Stimulated activated CD8-positive, alpha-beta memory T cell treated with anti-CD3 and anti-CD28 coated beads, Interleukin-7, amount 100 ng/mL, for 4 hours (primary cell): ENCODE results near the gene SSBP3.
"Not testable (repeated sequence)": the region's sequence is repeated elsewhere in the genome, so short reads cannot be mapped to it uniquely, and the experiment has no call there.

Source experiments
- DNase-seq, 2 donors: peaks; one replicate each; pipeline ENCODE4 v3.0.0-alpha.2; 2020; ENCODE audit warnings: low read depth in 2 of 2

SSBP3 gene

DNA sequence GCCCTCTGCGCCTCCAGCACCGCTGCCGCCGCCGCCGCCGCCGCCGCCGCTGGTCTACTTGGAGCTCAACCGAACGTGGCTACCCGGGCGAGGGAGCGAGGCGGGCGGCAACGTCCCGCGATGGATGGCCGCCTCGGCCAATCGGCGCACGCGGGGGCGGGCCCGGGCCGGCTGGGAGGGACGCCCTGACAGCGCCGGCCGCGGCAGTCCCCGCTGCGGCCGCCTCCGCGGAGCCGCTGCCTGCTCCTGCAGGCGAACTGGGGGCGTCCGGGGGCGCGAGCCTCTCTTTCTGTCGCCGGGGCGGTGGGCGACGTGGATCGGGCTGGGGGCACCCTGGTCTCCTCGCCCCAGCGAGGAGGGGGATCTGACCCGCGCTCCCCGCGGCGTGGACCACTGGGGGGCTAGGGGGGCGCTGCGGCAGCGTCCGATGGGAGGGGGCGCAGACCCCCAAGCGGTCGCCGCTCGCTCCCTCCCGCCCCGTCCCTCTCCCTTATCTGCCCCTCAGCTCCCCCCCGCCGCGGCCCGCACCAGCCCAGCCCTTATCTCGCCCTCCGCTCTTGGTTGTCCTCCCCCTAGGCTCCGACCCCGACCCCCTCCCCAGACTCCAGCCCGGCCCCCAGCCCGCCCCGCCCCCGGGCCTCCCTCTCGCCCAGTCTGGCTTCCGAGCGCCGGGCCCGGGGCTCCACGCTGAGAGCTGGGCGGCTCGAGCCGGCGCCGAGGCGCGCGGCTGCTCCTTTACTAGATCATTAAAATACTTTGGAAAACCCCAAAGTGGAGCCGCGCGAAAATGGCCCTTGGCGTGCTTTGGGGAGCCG lies at the start of gene SSBP3:
TSS of gene SSBP3 (minus strand) at position 56 of the 815 bp plus-strand sequence.
- DNase-seq: peak; percentile 71 to 90

DNA sequence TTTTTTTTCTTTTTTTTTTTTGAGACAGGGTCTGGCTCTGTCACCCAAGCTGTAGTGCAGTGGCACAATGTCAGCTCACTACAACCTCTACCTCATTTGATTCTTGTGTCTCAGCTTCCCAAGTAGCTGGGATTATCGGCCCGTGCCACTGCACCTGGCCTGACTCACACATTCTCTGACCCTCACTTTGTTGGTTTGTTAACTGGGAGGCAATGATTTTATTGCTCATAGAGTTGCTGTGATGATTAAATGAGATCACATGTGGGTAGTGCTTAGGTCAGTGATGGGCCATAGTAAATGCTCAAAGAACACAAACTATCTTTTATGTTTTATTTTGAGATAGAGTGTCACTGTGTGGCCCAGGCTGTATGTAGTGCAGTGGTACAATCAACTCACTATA lies 47.3 kb upstream of the SSBP3 start:
- DNase-seq: no peak

DNA sequence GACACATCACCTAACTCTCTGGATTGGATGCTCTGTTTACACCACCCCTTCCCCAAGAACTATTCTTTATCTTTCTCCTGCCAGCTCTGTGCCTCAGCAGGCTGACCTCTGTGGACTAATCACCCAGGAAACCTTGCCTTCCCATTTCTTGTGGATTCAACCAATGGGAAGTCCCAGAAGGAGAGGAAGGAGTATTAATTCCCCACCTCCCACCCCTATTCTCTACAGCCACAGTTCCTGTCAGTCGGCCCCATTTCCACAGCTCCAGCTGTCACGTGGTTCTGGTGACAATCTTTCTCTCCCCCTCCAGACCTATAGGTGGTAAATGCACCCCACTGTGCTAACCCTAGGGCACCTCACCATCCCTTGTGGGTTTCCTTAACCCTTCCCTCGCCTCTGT lies 46.8 kb upstream of the SSBP3 start:
- DNase-seq: no peak

DNA sequence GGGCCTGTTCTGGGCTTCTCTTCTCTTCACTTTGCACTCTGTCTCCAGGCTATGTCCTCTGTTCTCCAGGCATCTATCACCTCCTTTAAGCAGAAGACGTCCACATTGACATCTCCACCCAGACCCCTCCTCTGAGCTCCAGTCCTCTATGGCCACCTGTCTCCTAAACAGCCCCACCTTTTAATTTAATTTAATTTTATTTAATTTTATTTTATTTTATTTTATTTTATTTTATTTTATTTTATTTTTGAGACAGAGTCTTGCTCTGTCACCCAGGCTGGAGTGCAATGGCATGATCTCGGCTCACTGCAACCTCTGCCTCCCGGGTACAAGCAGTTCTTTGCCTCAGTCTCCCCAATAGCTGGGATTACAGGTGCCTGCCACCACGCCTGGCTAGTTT lies 43.2 kb upstream of the SSBP3 start:
- not testable (repeated sequence) for DNase-seq

DNA sequence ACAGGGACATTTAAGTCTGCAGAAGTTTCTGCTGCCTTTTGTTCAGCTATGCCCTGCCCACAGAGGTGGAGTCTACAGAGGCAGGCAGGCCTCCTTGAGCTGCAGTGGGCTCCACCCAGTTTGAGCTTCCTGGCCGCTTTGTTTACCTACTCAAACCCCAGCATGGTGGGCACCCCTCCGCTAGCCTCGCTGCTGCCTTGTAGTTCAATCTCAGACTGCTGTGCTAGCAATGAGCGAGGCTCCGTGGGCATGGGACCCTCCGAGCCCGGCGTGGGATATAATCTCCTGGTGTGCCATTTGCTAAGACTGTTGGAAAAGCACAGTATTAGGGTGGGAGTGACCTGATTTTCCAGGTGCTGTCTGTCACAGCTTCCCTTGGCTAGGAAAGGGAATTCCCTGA lies 42.6 kb upstream of the SSBP3 start:
- not testable (repeated sequence) for DNase-seq

DNA sequence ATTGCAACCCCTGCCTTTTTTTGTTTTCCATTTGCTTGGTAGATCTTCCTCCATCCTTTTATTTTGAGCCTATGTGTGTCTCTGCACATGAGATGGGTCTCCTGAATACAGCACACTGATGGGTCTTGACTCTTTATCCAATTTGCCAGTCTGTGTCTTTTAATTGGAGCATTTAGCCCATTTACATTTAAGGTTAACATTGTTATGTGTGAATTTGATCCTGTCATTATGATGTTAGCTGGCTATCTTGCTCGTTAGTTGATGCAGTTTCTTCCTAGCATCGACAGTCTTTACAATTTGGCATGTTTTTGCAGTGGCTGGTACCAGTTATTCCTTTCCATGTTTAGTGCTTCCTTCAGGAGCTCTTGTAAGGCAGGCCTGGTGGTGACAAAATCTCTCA lies 40.9 kb upstream of the SSBP3 start:
- DNase-seq: not testable (repeated sequence)

DNA sequence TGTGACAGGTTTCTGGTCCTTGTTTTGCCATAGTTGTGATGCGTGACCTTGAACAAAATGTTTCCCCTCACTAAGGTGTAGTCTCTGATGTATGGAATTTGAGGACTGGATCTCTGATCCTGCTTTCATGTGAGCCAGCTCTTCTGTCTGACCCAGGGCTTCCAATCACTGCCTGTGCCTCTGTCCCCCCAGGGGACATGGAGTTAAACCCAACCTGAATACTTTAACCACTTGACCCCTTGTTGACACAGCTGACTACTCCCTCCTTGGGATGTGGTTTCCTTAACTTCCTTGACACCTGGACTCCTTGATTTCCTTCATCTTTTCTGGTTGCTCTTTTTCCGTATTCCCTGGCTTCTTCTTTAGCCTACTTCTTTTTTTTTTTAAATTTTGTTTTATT lies 36.0 kb upstream of the SSBP3 start:
- no peak for DNase-seq

DNA sequence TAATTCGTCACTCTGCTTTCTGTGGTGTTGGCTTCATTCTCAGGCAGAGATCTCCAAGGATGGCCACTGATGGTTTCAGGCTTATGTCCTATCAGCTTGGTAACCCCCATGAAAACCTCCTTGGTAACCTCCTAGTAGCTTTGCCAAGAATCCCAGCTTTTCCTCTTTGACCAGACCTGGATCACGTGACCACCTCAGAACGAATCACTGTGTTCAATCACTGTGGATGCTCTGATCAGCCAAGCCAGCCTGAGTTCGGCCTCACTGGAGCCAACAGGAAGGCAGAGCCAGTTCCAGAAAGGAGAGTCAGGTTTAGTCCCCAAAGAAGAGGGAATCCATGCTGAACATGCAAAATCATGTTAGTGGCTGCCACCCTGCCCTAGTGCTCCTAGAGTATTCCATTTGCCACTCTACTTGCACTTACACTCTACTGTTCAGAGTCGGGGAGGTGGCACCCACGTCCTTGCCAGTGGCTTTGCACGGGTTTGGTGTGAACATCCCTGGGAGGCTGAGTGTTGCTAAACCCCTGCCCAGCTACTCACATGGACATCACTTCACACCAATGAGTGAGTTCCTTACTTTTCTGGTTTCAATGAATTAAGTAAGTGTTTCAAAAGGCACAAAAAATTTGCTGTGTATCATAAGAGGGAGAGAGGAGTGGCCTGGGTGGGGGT lies 33.5 kb upstream of the SSBP3 start:
- no peak for DNase-seq

DNA sequence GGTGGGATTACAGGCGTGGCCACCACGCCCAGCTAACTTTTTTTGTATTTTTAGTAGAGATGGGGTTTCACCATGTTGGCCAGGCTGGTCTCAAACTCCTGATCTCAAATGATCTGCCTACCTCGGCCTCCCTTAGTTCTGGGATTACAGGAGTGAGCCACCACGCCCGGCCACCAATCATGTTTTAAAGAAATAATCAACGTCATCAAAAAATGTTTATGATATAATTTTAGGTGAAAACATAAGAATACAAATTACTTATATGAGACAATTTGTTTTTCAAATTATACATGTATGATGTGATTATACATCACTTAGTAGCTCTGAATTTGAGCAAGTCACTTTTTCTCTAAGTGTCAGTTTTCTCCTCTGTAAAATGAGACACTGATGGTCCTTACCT lies 31.6 kb upstream of the SSBP3 start:
- DNase-seq: no peak

DNA sequence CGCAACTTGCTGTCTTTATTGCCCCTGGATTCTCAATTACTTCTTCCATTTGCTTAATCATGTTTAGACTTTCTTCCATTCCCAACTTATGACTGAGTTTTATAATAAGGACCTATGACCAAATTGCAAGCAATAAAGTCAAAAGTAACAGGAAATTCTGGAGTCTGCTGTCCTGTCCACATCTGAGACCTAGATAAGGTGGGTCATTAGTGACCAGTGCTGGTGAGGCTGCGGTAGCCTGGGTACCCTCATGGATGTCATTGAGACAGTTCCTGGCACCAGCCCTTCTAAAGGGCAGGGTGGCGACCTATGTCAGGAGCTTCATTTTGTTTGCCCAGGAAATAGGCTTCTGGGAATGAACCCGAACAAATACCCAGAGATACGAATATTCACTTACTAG lies 30.6 kb upstream of the SSBP3 start:
- no peak for DNase-seq

DNA sequence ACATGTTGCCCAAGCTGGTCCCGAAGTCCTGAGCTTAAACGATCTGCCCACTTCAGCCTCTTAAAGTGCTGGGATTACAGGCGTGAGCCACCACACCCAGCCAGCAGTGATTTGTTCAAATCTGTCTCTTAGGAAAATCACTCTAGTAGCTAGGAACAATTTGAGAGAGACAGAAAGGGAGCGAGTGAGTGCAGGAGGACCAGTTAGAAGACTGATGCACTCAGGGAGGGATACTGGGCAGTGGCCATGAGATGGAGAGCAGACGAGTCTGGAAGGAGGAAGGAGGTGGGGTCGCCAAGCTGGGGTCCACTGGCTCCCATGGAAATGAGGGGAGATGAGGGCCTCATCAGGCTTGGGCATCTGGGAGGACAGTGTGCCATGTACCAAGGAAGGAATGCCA lies 23.6 kb upstream of the SSBP3 start:
- DNase-seq: no peak

DNA sequence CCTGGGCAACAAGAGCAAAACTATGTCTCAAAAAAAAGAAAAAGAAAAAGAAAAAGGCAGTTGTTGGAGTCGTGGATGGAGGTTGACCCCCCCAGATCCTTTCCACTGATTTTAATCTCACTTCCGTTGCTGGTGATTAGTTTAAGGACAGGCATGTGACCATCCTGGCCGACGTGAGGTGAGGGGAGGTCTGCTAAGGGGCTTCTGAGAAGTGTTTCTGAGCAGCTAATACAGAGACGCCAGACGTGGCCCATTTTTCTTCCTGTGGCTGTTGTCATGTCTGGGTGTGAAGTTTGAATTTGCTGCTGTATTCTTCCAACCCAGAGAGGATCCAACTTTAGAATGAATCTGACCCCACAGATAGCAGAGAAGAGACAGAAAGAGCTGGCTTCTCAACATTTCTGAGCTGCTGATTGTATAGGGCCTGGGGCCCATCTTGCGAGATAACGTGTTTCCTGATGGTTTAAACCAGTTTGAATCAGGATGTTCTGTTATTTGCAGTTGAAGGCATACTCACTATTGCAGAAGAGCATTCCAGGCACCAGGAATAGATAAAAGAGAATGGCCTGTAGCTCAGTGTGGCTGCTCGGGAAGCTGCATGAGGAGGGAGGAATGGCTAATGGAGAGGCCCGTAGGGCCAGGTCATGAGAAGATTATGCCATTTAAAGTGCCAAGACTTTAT lies 22.8 kb upstream of the SSBP3 start:
- DNase-seq: no peak

DNA sequence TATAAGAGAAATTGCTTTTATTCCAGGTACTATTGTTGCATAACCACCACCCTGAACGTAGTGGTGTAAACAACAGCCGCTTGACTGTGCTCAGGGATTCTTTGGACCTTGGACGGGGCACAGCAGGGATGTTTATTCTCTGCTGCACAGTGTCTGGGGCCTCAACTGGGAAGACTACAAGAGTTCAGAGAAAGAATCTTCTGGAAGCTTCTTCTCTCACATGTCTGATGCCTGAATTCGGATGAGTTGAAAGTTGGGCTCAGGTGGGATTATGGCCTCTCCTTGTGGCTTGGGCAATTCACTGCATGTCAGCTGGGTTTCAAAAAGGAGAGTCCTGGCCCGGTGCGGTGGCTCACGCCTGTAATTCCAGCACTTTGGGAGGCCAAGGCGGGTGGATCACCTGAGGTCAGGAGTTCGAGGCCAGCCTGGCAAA lies 19.0 kb upstream of the SSBP3 start:
- DNase-seq: no peak

DNA sequence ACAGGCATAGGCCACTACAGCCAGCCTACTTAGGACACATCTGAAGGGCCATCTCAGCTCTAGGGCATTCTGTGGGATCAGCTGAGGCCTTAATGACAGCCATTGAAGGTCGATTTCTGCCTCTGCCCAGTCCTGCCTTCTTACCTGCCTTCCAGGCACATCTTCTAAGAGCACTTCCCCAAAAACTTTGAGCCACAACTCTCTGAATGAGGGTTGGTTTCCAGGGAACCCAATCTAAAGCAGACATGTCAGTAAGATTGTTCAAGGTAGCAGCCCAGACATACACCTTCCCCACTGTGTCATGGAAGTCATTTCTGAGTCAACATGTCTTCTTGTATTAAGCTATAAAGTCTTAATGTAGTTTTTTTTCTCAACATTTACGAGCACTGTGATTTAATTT lies 18.2 kb upstream of the SSBP3 start:
- no peak for DNase-seq

DNA sequence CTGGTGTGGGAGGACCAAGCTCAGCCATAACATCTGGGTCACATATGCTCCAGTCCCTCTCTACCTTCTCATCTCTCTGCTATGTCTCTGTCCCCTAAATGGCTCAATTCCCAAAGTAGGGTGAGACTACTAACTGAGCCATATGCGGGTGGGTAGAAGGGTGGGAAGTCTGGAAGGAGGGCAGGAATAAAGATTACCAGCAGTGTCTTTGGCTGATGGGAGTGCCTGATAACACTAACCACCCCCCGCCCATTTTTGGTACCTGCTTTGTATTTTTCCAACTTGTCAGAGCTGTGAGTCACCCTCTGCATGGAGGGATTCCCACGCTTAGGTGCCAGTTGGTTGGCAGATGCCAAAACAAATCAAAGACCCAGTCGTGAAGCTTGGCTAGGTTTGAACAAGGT lies 14.9 kb upstream of the SSBP3 start:
- no peak for DNase-seq

DNA sequence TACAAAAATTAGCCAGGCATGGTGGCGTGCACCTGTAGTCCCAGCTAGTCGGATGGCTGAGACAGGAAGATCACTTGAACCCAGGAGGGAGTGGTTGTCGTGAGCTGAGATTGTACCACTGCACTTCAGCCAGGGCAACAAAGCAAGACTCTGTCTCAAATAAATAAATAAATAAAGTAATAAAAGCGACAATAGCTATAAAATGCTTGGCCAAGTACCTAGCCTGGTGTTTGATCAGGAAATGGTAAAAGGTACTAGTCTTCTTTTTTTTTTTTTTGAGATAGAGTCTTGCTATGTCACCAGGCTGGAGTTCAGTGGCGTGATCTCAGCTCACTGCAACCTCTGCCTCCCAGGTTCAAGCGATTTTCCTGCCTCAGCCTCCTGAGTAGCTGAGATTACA lies 12.4 kb upstream of the SSBP3 start:
- not testable (repeated sequence) for DNase-seq

DNA sequence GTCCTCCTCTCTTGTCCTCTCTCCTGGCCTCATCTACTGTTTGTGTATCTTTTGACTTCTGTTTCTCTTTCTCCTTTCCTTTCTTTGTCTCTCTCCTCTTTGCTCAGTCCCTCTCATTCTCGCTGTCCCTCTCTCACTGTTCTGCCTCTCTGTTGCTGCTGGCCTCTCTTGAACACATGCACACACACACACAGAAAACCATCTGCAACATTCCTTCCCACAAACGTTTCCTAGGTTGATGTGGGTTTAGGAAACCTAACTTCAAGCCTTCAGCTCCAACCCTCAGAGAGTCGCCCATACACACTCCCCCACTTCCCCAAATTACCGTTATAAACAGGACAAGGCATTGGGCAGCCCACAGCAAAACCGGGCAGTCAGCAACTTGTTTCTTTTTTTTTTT lies 10.9 kb upstream of the SSBP3 start:
- DNase-seq: no peak

DNA sequence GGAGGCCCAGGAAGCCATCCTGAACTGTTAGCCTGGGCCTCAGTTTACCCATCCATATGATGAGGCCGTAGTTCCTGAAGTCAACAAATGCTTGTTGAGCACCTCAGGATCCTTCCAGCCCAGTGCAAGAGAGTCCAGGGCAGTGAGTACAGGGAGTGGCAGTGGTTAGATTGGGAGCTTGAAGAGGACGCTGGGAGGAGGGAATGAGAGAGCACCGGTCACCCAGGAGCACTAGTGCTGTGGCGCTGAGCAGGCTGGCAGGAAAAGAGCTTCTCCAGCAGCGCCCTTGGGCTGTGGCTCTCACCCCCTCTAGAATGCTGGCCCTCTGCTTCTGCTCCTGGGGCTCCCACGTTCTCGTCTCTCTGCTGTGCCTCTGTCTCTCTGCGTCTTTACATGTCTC lies 10.2 kb upstream of the SSBP3 start:
- no peak for DNase-seq

DNA sequence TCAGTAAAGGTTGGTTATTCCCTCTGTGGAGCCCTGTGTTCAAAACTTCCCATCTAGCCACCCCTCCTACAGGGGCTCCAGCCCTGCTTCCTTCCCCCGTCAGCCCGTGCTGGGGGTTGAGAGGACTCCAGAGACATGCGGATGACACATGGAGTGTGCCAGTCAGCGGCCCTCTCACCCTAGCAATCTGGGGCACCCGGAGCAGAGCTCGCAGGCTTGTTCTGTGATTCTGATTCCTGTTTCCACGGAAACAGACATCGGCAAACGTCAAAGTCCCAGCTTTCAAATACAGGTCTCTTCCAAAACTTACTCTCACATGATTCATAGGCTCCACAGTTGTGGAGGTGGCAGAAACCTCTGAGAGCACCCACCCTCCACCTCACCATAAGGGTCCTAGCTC lies 9.8 kb upstream of the SSBP3 start:
- no peak for DNase-seq

DNA sequence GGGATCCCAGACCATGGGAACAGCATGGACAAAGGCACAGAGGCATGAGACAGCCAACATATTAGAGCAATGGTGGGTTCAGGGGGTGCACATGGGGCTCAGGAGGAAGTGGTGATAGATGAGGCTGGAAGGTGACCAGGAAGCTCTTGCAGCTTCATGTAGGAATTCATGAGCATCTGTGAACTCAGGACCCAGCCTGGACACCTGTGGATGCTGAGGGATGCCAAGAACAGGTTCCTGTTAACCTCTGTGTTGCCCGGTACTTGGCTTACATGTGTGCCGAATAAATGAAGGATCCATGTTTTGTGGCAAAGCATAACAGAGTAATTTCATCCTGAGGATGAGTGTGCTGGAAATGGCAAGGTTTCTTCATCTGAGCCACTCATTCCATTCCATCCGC lies 9.3 kb upstream of the SSBP3 start:
- DNase-seq: no peak

DNA sequence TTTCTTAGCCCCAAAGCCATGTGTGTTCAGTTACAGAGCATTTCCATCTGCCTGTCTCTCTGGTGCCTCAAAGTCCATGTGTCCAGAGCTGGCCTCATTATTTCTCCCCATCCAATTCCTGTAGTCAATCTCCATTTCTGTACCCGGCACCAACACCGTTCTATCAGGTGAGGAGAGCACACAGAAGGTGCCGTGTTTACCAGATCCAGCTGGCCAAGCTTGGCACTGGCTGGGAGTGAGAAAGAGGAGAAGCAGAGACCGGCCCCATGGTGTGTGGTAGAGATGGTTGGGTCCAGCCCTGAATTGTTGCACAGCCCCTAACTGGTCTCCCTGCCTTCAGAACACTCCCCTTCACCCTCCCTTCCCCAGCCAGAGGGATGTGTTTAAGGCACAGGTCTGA lies 7.5 kb upstream of the SSBP3 start:
- DNase-seq: no peak

DNA sequence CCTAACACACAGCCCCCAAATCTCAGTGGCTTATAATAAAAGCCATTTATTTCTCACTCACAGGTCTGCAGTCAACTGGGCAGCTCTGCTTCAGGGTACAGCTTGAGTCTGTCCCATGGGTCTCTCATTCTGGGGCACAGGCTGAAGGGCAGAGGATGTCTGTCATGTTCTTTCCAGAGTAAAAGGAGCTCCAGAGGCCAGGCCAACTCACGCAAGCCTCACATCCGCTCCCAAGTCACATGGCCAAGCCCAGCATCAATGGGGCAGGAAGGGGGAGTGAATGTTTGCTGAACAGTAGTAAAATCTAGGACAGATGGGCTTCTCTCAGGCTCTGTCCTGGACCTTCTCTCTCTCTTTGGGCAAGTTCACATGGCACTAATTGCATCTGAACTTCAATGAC lies 7.1 kb upstream of the SSBP3 start:
- DNase-seq: no peak

DNA sequence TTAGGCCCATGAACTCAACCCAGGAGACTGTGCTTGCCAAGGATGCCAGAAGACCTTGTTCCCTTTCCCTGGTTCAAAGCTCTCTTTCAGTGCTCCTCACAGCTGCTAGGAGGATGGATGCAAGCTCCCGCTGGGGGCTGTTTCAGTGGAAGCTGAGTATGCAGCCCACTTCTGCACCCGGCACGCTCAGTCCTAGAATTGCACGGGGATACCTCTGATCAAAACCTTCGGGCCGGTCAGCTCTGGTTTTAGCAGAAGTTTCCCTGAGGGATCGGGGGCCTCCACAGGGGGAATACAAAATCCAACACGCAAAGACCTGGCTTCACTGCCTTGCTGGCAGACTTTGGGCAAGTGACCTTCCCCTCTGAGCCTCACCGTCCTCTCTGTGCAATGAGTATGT lies 4.2 kb upstream of the SSBP3 start:
- no peak for DNase-seq
